RWPE2 (cell line): Measurements from ENCODE around the gene FAAP20.

Experiments used
- ATAC-seq: fragments of 200-7000 bp; cut with Tn5 transposase; 3 replicates; pipeline ENCODE4 v1.9.1; 2021; ENCODE audit warnings: low read depth
- DNase-seq: peaks from one replicate; pipeline ENCODE4 v3.0.0-alpha.2; 2020; ENCODE audit warnings: low spot score
- H3K27ac ChIP-seq: fragments of 450-650 bp; 2 replicates; pipeline ENCODE4 v1.5.1; 2017; ENCODE audit warnings: mild to moderate bottlenecking; ENCODE audit not compliant: poor library complexity, severe bottlenecking
- H3K27me3 ChIP-seq: fragments of 250-450 bp; sonication (Bioruptor Pico); 2 replicates; pipeline ENCODE4 v1.5.1; 2021; ENCODE audit warnings: mild to moderate bottlenecking, moderate library complexity; ENCODE audit not compliant: insufficient read depth, poor library complexity, severe bottlenecking
- H3K36me3 ChIP-seq: fragments of 250-450 bp; sonication (Bioruptor Pico); 2 replicates; pipeline ENCODE4 v1.5.1; 2020; ENCODE audit warnings: low read depth, mild to moderate bottlenecking, moderate library complexity
- H3K4me1 ChIP-seq: fragments of 250-450 bp; sonication (Bioruptor Pico); 2 replicates; pipeline ENCODE4 v1.5.1; 2021; ENCODE audit warnings: mild to moderate bottlenecking, moderate library complexity; ENCODE audit not compliant: insufficient read depth, poor library complexity, severe bottlenecking
- H3K4me3 ChIP-seq: fragments of 250-450 bp; sonication (Bioruptor Pico); 2 replicates; pipeline ENCODE4 v1.5.1; 2021; ENCODE audit warnings: mild to moderate bottlenecking, moderate library complexity; ENCODE audit not compliant: severe bottlenecking
- H3K9me3 ChIP-seq: fragments of 250-450 bp; sonication (Bioruptor Pico); 2 replicates; pipeline ENCODE4 v1.5.1; 2021; ENCODE audit warnings: mild to moderate bottlenecking, moderate library complexity; ENCODE audit not compliant: severe bottlenecking
- CTCF ChIP-seq: fragments of 450-650 bp; IDR thresholded peaks from one replicate; pipeline ENCODE4 v1.5.1; 2017; ENCODE audit warnings: mild to moderate bottlenecking, moderate library complexity; ENCODE audit not compliant: poor library complexity, severe bottlenecking

The FAAP20 gene

GRCh38 chr1:2181752-2182151, 12.8 kb downstream of the FAAP20 start:
- Histone ChIP-seq H3K9me3 (no peaks in the 10 kb centered on the region), H3K36me3 (0 out of 2 replicates have a peak, but pooled peaks cover 9% of the 10 kb centered on the region), H3K27me3 (no peaks in the 10 kb centered on the region), H3K4me1 (no peaks in the 10 kb centered on the region), H3K27ac (no peak overlapping the region), H3K4me3 (no peak overlapping the region)
- DNase-seq (no peak), ATAC-seq (no peak)
- TF ChIP-seq CTCF = no peak

- H3K4me1 ChIP-seq = no peaks in the 10 kb centered on the region
- TF ChIP-seq CTCF = no peak
- DNase-seq = no peak
- no peaks in the 10 kb centered on the region for H3K9me3 ChIP-seq
- no peak overlapping the region for H3K27ac ChIP-seq
- ATAC-seq = no peak
- H3K36me3 ChIP-seq = 0 out of 2 replicates have a peak, but pooled peaks cover 9% of the 10 kb centered on the region
- no peak overlapping the region for H3K4me3 ChIP-seq
- H3K27me3 ChIP-seq = no peaks in the 10 kb centered on the region
Observed at GRCh38 chr1:2181271-2181670, 13.3 kb downstream of the FAAP20 start.

GRCh38 chr1:2180297-2181245, 14.0 kb downstream of the FAAP20 start:
- Histone ChIP-seq H3K27ac (no peak overlapping the region), H3K9me3 (no peaks in the 10 kb centered on the region), H3K4me1 (no peaks in the 10 kb centered on the region), H3K4me3 (no peak overlapping the region), H3K36me3 (0 out of 2 replicates have a peak, but pooled peaks cover 9% of the 10 kb centered on the region), H3K27me3 (no peaks in the 10 kb centered on the region)
- no peak for TF ChIP-seq CTCF
- no peak for DNase-seq
- ATAC-seq = no peak

GRCh38 chr1:2179283-2180013, 15.1 kb downstream of the FAAP20 start:
- H3K27me3 ChIP-seq = no peaks in the 10 kb centered on the region
- no peak for TF ChIP-seq CTCF
- peaks cover 7% of the 10 kb centered on the region for H3K36me3 ChIP-seq
- DNase-seq (no peak), ATAC-seq (no peak)
- no peaks in the 10 kb centered on the region for H3K4me1 ChIP-seq
- no peaks in the 10 kb centered on the region for H3K9me3 ChIP-seq
- no peak overlapping the region for H3K27ac ChIP-seq
- no peak overlapping the region for H3K4me3 ChIP-seq
